ENCODE results near the gene RILPL2.
A peak's percentile ranks its signal among the peaks of the same experiment; 100 is the strongest.
"Not testable (repeated sequence)": the region's sequence is repeated elsewhere in the genome, so short reads cannot be mapped to it uniquely, and the experiment has no call there.

The RILPL2 gene

DNA sequence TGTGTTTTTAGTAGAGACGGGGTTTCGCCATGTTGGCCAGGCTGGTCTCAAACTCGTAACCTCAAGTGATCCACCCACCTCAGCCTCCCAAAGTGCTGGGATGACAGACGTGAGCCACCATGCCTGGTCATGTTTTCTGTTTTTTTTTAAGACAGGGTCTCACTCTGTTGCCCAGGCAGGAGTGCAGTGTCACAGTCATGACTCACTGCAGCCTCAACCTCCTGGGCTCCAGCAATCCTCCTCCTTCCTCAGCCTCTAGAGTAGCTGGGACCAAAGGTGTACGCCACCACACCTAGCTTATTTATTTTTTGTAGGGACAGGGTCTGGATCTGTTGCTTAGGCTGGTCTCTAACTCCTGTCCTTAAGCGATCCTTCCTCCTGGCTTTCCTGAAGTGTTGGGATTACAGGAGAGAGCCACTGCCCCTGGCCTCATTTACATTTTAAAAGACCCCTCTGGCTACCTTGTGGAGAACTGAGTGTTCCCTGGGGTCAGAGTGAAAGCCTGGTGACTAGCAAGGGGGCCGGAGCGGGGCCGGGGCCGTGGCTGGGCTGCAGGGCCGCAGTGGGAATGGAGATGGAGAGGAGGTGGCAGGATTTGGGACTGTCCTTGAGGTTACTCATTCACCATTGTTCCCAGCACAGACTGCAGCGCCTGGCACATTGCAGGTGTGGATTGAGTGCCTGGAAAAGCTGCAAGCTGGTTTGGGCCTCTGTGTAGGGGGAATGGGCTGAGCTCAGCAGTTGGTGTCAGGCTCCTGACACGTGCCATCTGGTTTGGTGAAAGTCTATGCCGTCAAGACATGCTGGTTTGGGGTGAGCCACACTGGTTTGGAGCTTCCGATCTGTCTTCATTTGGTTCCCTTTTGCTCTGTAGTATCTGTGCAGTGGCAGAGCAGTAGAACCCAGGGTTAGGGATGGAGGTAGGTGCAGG lies 34.5 kb downstream of the RILPL2 start:
- DNase-seq (ENCODE audit: low read depth in 2 of 2) = no peak

DNA sequence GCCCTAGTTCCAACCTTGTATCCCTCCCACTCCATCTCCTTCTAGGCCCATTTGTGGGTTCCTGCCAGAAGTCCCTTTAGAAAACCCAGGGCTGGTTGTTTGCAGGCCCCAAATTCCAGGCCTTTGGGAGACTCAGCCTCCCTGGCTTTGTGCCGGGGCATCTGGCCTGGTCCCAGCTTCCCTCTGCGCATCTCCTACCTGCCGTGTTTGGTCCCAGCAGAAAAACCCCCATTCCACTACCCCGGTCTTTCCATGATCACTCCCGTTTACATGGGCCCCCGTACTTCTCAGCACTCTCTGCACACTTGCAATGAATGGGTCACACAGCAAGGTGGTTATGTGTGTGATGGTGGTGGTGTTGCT lies 37.2 kb downstream of the RILPL2 start:
- no peak for DNase-seq (ENCODE audit: low read depth in 2 of 2)

- no peak for DNase-seq (ENCODE audit: low read depth in 2 of 2)
Observed at GRCh38 chr12:123398550-123399254, 37.8 kb downstream of the RILPL2 start.

GRCh38 chr12:123398177-123398549 lies 38.3 kb downstream of the RILPL2 start:
- DNase-seq (ENCODE audit: low read depth in 2 of 2) = no peak

DNA sequence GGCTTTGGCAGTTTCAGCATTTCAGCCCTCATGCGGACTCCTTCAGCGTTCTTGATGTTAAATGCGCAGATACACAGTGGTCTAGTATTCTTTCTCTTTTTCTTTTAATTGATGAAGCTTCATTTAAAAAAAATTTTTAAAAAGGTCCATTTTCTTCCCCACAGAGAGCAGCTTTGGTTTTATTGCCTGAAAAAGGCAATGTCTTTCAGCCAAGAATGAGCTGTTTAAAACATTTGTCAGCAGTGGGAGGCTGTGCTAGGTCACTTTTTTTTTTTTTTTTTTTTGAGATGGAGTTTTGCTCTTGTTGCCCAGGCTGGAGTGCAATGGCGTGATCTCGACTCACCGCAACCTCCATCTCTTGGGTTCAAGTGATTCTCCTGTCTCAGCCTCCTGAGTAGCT lies 39.1 kb downstream of the RILPL2 start:
- no peak for DNase-seq (ENCODE audit: low read depth in 2 of 2)

DNA sequence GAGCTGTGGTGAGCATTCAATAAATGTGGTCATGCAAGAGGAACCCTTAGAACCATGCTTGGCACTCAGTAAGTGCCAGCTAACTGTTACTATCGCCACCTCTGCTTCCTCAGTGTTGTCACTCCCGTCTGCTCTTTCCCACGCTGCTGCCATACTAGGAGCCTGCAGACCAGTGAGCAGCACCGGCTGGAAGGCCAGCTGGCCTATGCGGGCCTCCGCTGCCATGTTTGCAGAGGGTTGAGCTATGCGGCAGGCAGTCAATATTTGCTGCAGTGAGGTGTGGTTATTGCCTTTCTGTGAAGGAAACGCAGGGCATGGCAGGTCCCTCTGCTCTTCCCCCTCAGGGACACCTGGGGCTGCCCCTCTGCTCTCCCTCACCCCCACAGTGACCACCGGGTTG lies 39.5 kb downstream of the RILPL2 start:
- DNase-seq (ENCODE audit: low read depth in 2 of 2) = no peak

GRCh38 chr12:123396543-123396942 lies 39.9 kb downstream of the RILPL2 start:
- no peak for DNase-seq (ENCODE audit: low read depth in 2 of 2)

DNA sequence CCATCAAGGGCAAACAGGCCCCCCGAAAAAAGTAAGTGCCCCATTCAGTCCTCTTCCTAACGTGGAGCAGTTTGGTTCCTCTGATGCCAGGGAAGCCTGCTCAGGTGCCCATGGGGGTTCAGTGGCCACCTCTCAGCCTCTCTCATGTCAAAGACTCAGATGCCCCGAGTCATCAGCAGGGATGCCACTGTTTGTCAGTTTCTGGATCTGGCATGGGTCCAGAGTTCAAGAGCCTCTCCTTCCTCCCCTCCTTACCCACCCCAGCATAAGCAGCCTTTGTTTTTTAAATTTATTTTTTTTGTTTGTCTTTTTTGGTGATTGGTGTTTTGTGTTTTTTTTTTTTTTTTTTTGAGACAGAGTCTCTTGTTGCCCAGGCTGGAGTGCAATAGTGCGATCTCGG lies 41.2 kb downstream of the RILPL2 start:
- DNase-seq (ENCODE audit: low read depth in 2 of 2) = no peak

- DNase-seq (ENCODE audit: low read depth in 2 of 2) = no peak
Observed at GRCh38 chr12:123393747-123394146, 42.7 kb downstream of the RILPL2 start.

- DNase-seq (ENCODE audit: low read depth in 2 of 2) = no peak
Observed at GRCh38 chr12:123391546-123392343, 44.7 kb downstream of the RILPL2 start.

DNA sequence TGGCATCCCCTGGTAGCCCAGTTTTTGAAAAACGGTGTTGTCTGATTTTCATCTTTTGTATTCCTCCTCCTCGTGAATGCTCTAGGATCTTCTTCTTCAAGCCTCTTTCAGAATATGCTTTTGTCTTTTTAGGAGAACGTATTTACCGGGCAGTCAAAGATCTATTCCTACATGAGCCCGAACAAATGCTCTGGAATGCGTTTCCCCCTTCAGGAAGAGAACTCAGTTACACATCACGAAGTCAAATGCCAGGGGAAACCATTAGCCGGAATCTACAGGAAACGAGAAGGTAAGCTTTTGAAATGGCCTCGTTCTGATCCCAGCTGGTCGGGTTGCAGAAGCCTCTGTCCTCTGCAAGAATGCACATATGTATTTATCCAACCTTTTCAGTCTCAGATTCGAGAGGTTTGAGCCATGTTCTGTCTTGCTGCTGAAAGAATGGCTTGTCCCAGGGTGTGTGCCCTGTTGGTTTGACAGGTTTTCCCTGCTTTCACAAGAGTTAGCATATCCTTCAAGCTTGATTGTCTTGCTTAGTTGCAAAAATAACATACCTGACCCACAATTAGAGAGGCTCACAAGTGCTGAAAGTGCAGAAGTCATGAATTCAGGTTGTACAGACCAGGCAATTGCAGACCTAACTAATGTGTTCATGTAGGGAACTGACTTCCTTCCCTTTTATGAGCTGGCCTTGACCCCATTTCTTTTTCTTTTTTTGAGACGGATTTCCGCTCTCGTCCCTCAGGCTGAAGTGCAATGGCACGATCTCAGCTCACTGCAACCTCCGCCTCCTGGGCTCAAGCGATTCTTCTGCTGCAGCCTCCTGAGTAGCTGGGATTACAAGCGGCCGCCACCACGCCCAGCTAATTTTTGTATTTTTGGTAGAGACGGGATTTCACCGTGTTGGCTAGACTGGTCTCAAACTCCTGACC lies 45.7 kb downstream of the RILPL2 start:
- no peak for DNase-seq (ENCODE audit: low read depth in 2 of 2)

- no peak for DNase-seq (ENCODE audit: low read depth in 2 of 2)
Observed at GRCh38 chr12:123389560-123390351, 46.7 kb downstream of the RILPL2 start.

DNA sequence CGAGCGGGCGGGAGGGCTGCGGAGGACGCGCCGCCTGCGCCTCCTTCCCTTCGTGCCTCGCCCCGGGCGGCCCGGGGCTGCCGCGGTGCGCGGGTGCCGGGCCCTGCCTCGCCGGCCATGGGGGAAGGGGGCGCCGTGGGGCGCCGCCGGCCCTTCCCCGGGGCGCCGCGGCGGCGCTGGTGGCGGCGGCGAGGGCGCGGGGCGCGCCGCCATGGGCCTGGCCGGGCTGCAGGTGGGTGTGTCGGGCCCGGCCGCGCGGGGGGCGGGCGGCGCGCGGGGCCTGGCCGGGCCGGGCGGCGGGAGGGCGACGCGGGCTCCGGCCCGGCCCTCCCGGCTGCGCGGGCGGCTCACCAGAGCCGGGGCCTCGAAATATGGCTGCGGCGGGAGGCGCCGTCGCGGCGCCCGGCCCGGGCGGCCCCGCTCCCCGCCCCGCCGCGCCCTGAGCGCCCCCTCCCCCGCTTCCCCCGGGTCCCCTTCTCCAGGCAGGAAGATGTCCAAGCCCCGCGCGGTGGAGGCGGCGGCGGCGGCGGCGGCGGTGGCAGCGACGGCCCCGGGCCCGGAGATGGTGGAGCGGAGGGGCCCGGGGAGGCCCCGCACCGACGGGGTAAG lies 47.4 kb downstream of the RILPL2 start:
- no peak for DNase-seq (ENCODE audit: low read depth in 2 of 2)

GRCh38 chr12:123388177-123388950 lies 48.1 kb downstream of the RILPL2 start:
- peak; percentile 40 to 67 for DNase-seq (ENCODE audit: low read depth in 2 of 2)

DNA sequence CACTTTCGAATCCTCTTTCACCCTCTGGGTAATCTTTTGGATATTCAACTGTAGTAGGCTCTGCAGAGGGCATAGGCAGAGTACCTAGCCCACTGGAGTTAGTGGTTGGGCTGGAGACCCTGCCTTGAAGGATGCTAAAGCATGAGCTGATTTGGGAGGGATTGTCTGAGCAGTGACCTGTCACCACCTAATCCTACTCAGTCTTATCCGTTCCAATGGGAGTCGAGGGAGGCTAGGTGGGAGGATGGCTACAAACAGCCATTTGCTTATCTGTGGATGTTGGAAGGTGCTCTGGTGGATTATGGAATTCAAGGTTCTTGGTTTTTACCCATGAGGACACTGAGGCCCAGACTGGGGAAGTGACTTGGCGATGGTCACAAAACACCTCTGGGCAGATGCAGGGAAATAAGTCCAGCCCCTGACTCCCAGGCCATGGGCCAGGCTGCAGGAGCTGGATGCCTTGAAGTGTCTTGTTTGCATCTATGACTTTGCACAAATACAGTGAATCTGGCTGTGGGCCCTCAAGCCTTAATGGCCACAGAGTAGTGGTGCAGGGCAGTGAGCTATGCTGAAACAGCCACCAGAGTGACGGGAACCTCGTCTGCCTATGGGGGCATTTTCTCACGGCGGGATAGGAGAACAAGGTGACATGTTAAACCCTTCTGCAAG lies 48.8 kb downstream of the RILPL2 start:
- no peak for DNase-seq (ENCODE audit: low read depth in 2 of 2)

GRCh38 chr12:123385536-123385935 lies 50.9 kb downstream of the RILPL2 start:
- not testable (repeated sequence) for DNase-seq (ENCODE audit: low read depth in 2 of 2)

- no peak for DNase-seq (ENCODE audit: low read depth in 2 of 2)
Observed at GRCh38 chr12:123384994-123385376, 51.5 kb downstream of the RILPL2 start.

- DNase-seq (ENCODE audit: low read depth in 2 of 2) = no peak
Observed at GRCh38 chr12:123384318-123384993, 52.0 kb downstream of the RILPL2 start.
